Spleen (tissue), 11 donors: ENCODE measurements around the gene LNPEP. TPM values are rescaled to one million over a fixed set of nuclear protein-coding genes. Genes with fewer than 3 reads are reported as not detected.

ENCODE experiments used
- DNase-seq: peaks from one replicate; pipeline ENCODE4 v3.0.0-alpha.2; 2020
- H3K27ac ChIP-seq, 8 donors: fragments of 200-600 bp; sonication (generic) in 7 of 8; 1 replicate in 4 of 8; 2 replicates in 4 of 8; pipeline versions ENCODE4 v1.5.0 to v1.8.0; 2016 to 2021; ENCODE audit warnings: inconsistent platforms in 4 of 8, mild to moderate bottlenecking in 4 of 8, moderate library complexity in 1 of 8
- H3K27me3 ChIP-seq, 7 donors: fragments of 200-600 bp; sonication (generic) in 6 of 7; replicated peaks in 1 of 7; 1 replicate in 4 of 7; 2 replicates in 3 of 7; pipeline versions ENCODE4 v1.5.0 to v1.8.0; 2016 to 2021; ENCODE audit warnings: inconsistent platforms in 3 of 7, mild to moderate bottlenecking in 1 of 7
- H3K36me3 ChIP-seq, 6 donors: fragments of 200-600 bp; sonication (generic) in 5 of 6; 1 replicate in 4 of 6; 2 replicates in 2 of 6; pipeline versions ENCODE4 v1.5.0 to v1.8.0; 2016 to 2021; ENCODE audit warnings: inconsistent platforms in 2 of 6
- H3K4me1 ChIP-seq, 6 donors: fragments of 200-600 bp; sonication (generic) in 5 of 6; 1 replicate in 3 of 6; 2 replicates in 3 of 6; pipeline versions ENCODE4 v1.5.0 to v1.8.0; 2016 to 2021; ENCODE audit warnings: inconsistent platforms in 3 of 6
- H3K4me3 ChIP-seq, 8 donors: fragments of 200-600 bp; sonication (generic) in 7 of 8; 1 replicate in 4 of 8; 2 replicates in 4 of 8; pipeline versions ENCODE4 v1.5.0 to v1.8.0; 2016 to 2021; ENCODE audit warnings: inconsistent platforms in 4 of 8, mild to moderate bottlenecking in 4 of 8, moderate library complexity in 2 of 8
- H3K9me3 ChIP-seq, 8 donors: fragments of 200-600 bp; sonication (generic) in 7 of 8; 1 replicate in 4 of 8; 2 replicates in 4 of 8; pipeline versions ENCODE4 v1.5.0 to v1.8.0; 2016 to 2021; ENCODE audit warnings: inconsistent platforms in 4 of 8
- POLR2A ChIP-seq, 3 donors: fragments of 450-650 bp; IDR thresholded peaks; one replicate each; pipeline ENCODE4 v1.5.1; 2017; ENCODE audit warnings: antibody characterized with exemption in 3 of 3, mild to moderate bottlenecking in 1 of 3
- POLR2AphosphoS5 ChIP-seq, 3 donors: sonication (generic); formaldehyde crosslinking; IDR thresholded peaks; one replicate each; pipeline ENCODE4 v1.5.1; 2017; ENCODE audit warnings: antibody characterized with exemption in 3 of 3
- WGBS, 5 donors: extraction: QIAGEN DNeasy Blood & Tissue Kit in 3 of 5; methylation state at CpG; one replicate each; pipeline versions ENCODE4 v1.1.5 to v1.1.7; 2013 to 2018; 5-methylcytosine and 5-hydroxymethylcytosine counted together
- intact Hi-C: fragments of 100-400 bp; cut with DNase I; formaldehyde crosslinking; loops from one replicate; pipeline ENCODE4 v1.15.0; 2023; ENCODE audit warnings: low total_unique reads
- polyA plus RNA-seq, 3 donors: library from polyadenylated mRNA; stranded (reverse); fragments of 200-250 nt; gene quantifications; one replicate each; pipeline ENCODE4 v1.2.1, GENCODE V29; 2013
- total RNA-seq, 7 donors: library from RNA; depleted of rRNA in 3 of 7; stranded (reverse); fragments of >200 nt in 3 of 7; fragmentation: NEBNext Ultra II Directional in 4 of 7; extraction: Animal tissue kit (Norgen Biotek cat#: 25700) in 4 of 7; gene quantifications; one replicate each; pipeline versions ENCODE4 v1.1.0 to v1.2.1, GENCODE V29; 2016 to 2021
- TF ChIP-seq, protein P1 (sequence below), 11 experiments: fragments of 200-600 bp in 7 of 11; fragments of 450-650 bp in 4 of 11; sonication (generic) in 4 of 11; IDR thresholded peaks in 8 of 11; conservative IDR thresholded peaks in 3 of 11; 1 replicate in 7 of 11; 2 replicates in 4 of 11; pipeline versions ENCODE4 v1.4.0 to v1.8.0; 2016 to 2021; ENCODE audit warnings: antibody characterized with exemption in 11 of 11, inconsistent platforms in 4 of 11, mild to moderate bottlenecking in 1 of 11
- donor health status: healthy with polysubstance abuse.
- donor health status: DM: no; HTN: no; CAD: no; lungs with moderate emphysema.
- donor health status: DM: no; HTN: no; CAD: no.
- donor health status: Bipolar disorder and iron deficiency.
- donor health status: healthy.
- donor health status: DM: no; HTN: no; CAD: no.
- donor health status: DM: yes; HTN: yes; CAD: no.

Gene LNPEP
- total and polyA plus RNA-seq, 10 donors: 8.5 to 82.2 (median 65.9) TPM

DNA sequence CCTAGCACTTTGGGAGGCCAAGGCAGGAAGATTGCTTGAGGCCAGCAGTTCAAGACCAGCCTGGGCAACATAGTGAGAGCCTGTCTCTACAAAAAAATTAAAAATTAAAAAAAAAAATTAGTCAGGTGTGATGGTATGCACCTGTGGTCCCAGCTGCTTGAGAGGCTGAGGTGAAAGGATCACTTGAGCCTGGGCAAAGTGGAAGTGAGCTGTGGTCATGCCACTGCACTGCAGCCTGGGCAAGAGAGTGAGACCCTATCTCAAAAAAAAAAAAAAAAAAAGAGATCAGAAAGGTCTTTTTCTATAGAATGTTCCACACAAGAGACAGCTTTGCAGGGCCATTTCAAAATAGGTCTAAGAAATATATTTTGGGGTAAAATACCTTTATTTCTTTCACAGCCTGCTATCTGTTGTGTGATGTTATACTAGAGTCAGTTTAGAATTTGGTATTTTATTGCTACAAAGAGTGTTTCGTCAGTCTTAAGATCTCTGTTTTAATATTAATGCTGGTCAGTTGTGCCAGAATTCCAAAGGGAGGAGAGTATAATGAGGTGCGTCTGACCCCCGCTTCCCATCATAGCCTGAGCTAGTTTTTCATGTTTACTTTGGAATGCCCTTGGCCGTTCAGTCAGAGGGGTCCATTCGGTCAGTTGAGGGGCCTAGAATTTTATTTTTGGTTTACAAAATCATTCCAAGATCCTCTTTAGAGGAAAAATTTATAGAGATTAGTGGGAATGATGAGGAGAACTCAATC lies 9.4 kb downstream of the LNPEP start:
- no peak overlapping the region for H3K27ac ChIP-seq
- H3K36me3 ChIP-seq: peaks cover 0 to 9% (median 0%) of the 10 kb centered on the region in 6 donors
- DNase-seq: no peak
- H3K9me3 ChIP-seq: no peaks in the 10 kb centered on the region
- WGBS, 5 donors: 57 to 93% (median 90%) methylated on average over 5 of the region's 5 CpGs
- peaks cover 11 to 97% (median 49%) of the 10 kb centered on the region in 6 donors for H3K4me1 ChIP-seq
- TF ChIP-seq POLR2AphosphoS5 (IDR thresholded peaks at IDR 0.05): no peak
- no peak for TF ChIP-seq POLR2A (IDR thresholded peaks at IDR 0.05)
- TF ChIP-seq, protein P1, sequence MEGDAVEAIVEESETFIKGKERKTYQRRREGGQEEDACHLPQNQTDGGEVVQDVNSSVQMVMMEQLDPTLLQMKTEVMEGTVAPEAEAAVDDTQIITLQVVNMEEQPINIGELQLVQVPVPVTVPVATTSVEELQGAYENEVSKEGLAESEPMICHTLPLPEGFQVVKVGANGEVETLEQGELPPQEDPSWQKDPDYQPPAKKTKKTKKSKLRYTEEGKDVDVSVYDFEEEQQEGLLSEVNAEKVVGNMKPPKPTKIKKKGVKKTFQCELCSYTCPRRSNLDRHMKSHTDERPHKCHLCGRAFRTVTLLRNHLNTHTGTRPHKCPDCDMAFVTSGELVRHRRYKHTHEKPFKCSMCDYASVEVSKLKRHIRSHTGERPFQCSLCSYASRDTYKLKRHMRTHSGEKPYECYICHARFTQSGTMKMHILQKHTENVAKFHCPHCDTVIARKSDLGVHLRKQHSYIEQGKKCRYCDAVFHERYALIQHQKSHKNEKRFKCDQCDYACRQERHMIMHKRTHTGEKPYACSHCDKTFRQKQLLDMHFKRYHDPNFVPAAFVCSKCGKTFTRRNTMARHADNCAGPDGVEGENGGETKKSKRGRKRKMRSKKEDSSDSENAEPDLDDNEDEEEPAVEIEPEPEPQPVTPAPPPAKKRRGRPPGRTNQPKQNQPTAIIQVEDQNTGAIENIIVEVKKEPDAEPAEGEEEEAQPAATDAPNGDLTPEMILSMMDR (IDR thresholded peaks at IDR 0.05 in 8 of 11, conservative IDR thresholded peaks at IDR 0.05 in 3 of 11): no peak
- no peak overlapping the region for H3K4me3 ChIP-seq
- H3K27me3 ChIP-seq: no peaks in the 10 kb centered on the region
- intact Hi-C loops: no loop called here

DNA sequence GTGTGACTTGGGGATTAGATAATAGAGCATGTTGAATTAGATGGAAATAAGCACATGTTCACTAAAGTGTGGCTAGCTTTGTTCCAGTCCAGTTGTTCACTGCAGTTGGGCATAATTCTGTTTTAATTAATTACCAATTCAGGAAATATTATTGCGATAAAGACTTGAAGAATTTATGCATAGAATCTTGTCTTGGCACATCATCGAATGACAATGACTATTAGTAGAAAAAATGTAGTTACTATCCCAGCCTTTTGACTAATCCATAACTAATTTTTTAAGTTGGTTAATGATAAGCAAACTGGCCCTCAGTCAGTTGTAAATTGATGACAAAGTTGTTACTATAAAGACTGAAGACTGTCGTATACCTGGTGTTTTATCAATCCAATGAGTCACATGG lies 10.5 kb downstream of the LNPEP start:
- H3K4me1 ChIP-seq: peaks cover 11 to 94% (median 43%) of the 10 kb centered on the region in 6 donors
- DNase-seq: no peak
- H3K4me3 ChIP-seq: no peak overlapping the region
- intact Hi-C loops: no loop called here
- peaks cover 0 to 9% (median 0%) of the 10 kb centered on the region in 6 donors for H3K36me3 ChIP-seq
- 93 to 95% (median 94%) methylated on average over 3 of the region's 3 CpGs for WGBS, 5 donors
- TF ChIP-seq, protein P1 (IDR thresholded peaks at IDR 0.05 in 8 of 11, conservative IDR thresholded peaks at IDR 0.05 in 3 of 11): no peak
- TF ChIP-seq POLR2AphosphoS5 (IDR thresholded peaks at IDR 0.05) (no peak), POLR2A (IDR thresholded peaks at IDR 0.05) (no peak)
- H3K27me3 ChIP-seq: no peaks in the 10 kb centered on the region
- no peaks in the 10 kb centered on the region for H3K9me3 ChIP-seq
- H3K27ac ChIP-seq: no peak overlapping the region

DNA sequence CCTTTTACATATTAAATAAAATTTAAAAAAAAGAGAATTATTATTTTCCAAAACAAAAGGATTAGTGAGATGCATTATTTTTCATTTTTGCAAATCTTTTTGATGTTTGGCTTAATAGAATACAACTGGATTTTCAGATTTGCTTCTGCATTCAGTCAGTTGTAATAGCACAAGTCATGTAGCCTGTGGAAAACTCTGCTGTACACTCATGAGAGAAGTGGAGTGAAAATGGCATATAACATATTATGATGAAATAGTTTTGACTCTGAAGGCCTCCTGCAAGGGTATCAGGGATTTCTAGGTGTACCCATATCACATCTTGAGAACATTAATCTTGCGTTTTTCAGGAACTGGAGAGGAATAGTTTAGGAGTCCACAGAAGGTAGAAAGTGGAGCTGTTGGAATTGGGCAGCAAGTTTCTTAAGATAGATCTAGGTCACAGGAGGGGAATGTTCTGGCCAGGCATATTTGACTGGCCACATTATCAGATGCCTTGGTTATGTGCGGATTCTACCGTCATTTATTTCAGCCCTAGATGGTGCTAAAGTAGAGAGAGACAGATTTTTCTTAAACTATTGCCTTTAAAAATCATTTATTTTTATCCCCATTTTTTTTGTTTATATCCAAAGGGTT lies 16.4 kb downstream of the LNPEP start:
- H3K4me3 ChIP-seq: no peak overlapping the region
- 94 to 97% (median 95%) methylated on average over 3 of the region's 3 CpGs for WGBS, 5 donors
- H3K27me3 ChIP-seq: no peaks in the 10 kb centered on the region
- H3K27ac ChIP-seq: no peak overlapping the region
- intact Hi-C loops: no loop called here
- no peak for TF ChIP-seq POLR2A (IDR thresholded peaks at IDR 0.05)
- TF ChIP-seq, protein P1 (IDR thresholded peaks at IDR 0.05 in 8 of 11, conservative IDR thresholded peaks at IDR 0.05 in 3 of 11): no peak
- TF ChIP-seq POLR2AphosphoS5 (IDR thresholded peaks at IDR 0.05): no peak
- no peaks in the 10 kb centered on the region for H3K36me3 ChIP-seq
- no peak for DNase-seq
- no peaks in the 10 kb centered on the region for H3K9me3 ChIP-seq
- H3K4me1 ChIP-seq: peaks cover 0 to 92% (median 36%) of the 10 kb centered on the region in 6 donors
